Measurements from ENCODE around the gene REV3L.
"Not testable (repeated sequence)": the region's sequence is repeated elsewhere in the genome, so short reads cannot be mapped to it uniquely, and the experiment has no call there.

The REV3L gene

GRCh38 chr6:111357705-111358104 lies 125.3 kb downstream of the REV3L start:
- DNase-seq: no peak

- no peak for DNase-seq
Observed at GRCh38 chr6:111356551-111356950, 126.5 kb downstream of the REV3L start.

- DNase-seq: no peak
Observed at GRCh38 chr6:111354758-111355555, 128.1 kb downstream of the REV3L start.

GRCh38 chr6:111353912-111354462 lies 129.0 kb downstream of the REV3L start:
- no peak for DNase-seq

GRCh38 chr6:111347589-111347988 lies 135.4 kb downstream of the REV3L start:
- DNase-seq: no peak

GRCh38 chr6:111342913-111343312 lies 140.1 kb downstream of the REV3L start:
- no peak for DNase-seq

- DNase-seq: no peak
Observed at GRCh38 chr6:111339294-111339693, 143.7 kb downstream of the REV3L start.

- no peak for DNase-seq
Observed at GRCh38 chr6:111338843-111339242, 144.2 kb downstream of the REV3L start.

GRCh38 chr6:111337829-111338236 lies 145.2 kb downstream of the REV3L start:
- DNase-seq: no peak

- DNase-seq: no peak
Observed at GRCh38 chr6:111329882-111330633, 153.0 kb downstream of the REV3L start.

GRCh38 chr6:111326563-111326962 lies 156.5 kb downstream of the REV3L start:
- no peak for DNase-seq

GRCh38 chr6:111322145-111322544 lies 160.9 kb downstream of the REV3L start:
- DNase-seq: no peak

GRCh38 chr6:111307950-111308349 lies 175.1 kb downstream of the REV3L start:
- DNase-seq: not testable (repeated sequence)

- DNase-seq: no peak
Observed at GRCh38 chr6:111307275-111307858, 175.7 kb downstream of the REV3L start.

- no peak for DNase-seq
Observed at GRCh38 chr6:111306104-111306888, 176.7 kb downstream of the REV3L start.

- DNase-seq: no peak
Observed at GRCh38 chr6:111301946-111302345, 181.1 kb downstream of the REV3L start.

GRCh38 chr6:111300938-111301800 lies 181.8 kb downstream of the REV3L start:
- not testable (repeated sequence) for DNase-seq

- DNase-seq: no peak
Observed at GRCh38 chr6:111297776-111298175, 185.2 kb downstream of the REV3L start.

GRCh38 chr6:111294374-111294967 lies 188.5 kb downstream of the REV3L start:
- DNase-seq: no peak

- no peak for DNase-seq
Observed at GRCh38 chr6:111291336-111292259, 191.4 kb downstream of the REV3L start.

Measured in activated CD4-positive, alpha-beta T cell treated with anti-CD3 and anti-CD28 coated beads for 1 hour (primary cell).